Transverse colon (tissue), 4 donors: ENCODE measurements around the gene PKD1.

Experiments used
- CTCF ChIP-seq, 5 experiments: fragments of 200-600 bp in 3 of 5; fragments of 450-650 bp in 2 of 5; sonication (generic) in 3 of 5; IDR thresholded peaks; 1 replicate in 2 of 5; 2 replicates in 3 of 5; pipeline ENCODE4 v1.5.1; 2016 to 2017; ENCODE audit warnings: antibody characterized with exemption in 5 of 5, inconsistent platforms in 3 of 5, mild to moderate bottlenecking in 2 of 5, moderate library complexity in 1 of 5
- EP300 ChIP-seq: sonication (generic); formaldehyde crosslinking; IDR thresholded peaks from one replicate; pipeline ENCODE4 v1.6.1; 2017; ENCODE audit warnings: antibody characterized with exemption, low read depth
- POLR2A ChIP-seq: fragments of 450-650 bp; IDR thresholded peaks from one replicate; pipeline ENCODE4 v1.6.1; 2016; ENCODE audit warnings: antibody characterized with exemption, mild to moderate bottlenecking, moderate library complexity
- POLR2AphosphoS5 ChIP-seq, 3 donors: sonication (generic); formaldehyde crosslinking; IDR thresholded peaks; one replicate each; pipeline ENCODE4 v1.6.1; 2016; ENCODE audit warnings: antibody characterized with exemption in 3 of 3

GRCh38 chr16:2147378-2147777 is 11.7 kb upstream of the PKD1 start:
- no peak for TF ChIP-seq POLR2A
- no peak for TF ChIP-seq CTCF (IDR thresholded peaks at IDR 0.05)
- TF ChIP-seq POLR2AphosphoS5 (IDR thresholded peaks at IDR 0.05), result no peak
- no peak for TF ChIP-seq EP300
